Urinary bladder (tissue), 4 donors: ENCODE results near the gene RTF2. TPM values are rescaled to one million over a fixed set of nuclear protein-coding genes. Genes with fewer than 3 reads are reported as not detected.

Source experiments
- DNase-seq: peaks from one replicate; pipeline ENCODE4 v3.0.0-alpha.2; 2015; ENCODE audit errors: extremely low spot score
- H3K27ac ChIP-seq: one replicate; pipeline ENCODE4 v1.5.1; 2013; ENCODE audit warnings: low read depth, mild to moderate bottlenecking, moderate library complexity
- H3K36me3 ChIP-seq: one replicate; pipeline ENCODE4 v1.6.1; 2013; ENCODE audit warnings: mild to moderate bottlenecking, moderate library complexity; ENCODE audit not compliant: insufficient read depth
- H3K4me1 ChIP-seq: one replicate; pipeline ENCODE4 v1.6.1; 2013; ENCODE audit warnings: mild to moderate bottlenecking, moderate library complexity; ENCODE audit not compliant: insufficient read depth
- H3K4me3 ChIP-seq: one replicate; pipeline ENCODE4 v1.5.1; 2013; ENCODE audit warnings: low read depth, low read length
- WGBS: extraction: QIAGEN DNeasy Blood & Tissue Kit; methylation state at CpG from one replicate; pipeline ENCODE4 v1.1.7; 2013; 5-methylcytosine and 5-hydroxymethylcytosine counted together
- polyA plus RNA-seq: library from polyadenylated mRNA; stranded (reverse); fragments of 200-250 nt; gene quantifications from one replicate; pipeline ENCODE4 v1.2.3, GENCODE V29; 2013
- total RNA-seq: library from RNA; depleted of rRNA; stranded (reverse); fragments of >200 nt; gene quantifications from one replicate; pipeline ENCODE4 v1.2.3, GENCODE V29; 2014
- donor health status: healthy with polysubstance abuse.
- donor health status: healthy.

Gene RTF2, protein sequence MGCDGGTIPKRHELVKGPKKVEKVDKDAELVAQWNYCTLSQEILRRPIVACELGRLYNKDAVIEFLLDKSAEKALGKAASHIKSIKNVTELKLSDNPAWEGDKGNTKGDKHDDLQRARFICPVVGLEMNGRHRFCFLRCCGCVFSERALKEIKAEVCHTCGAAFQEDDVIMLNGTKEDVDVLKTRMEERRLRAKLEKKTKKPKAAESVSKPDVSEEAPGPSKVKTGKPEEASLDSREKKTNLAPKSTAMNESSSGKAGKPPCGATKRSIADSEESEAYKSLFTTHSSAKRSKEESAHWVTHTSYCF
- 49.3 TPM for total RNA-seq
- polyA plus RNA-seq, result 115 TPM

GRCh38 chr20:56468316-56469076 lies at the start of gene RTF2:
TSS of gene RTF2 (plus strand) at chr20:56468627. CDS start at chr20:56468698, 71 bp downstream.
- H3K27ac ChIP-seq, result peak within 1 kb of the TSS; percentile 75
- peak within 1 kb of the TSS; percentile 74 for H3K4me3 ChIP-seq
- WGBS, result under 1% methylated on average over 55 of the region's 55 CpGs
- H3K4me1 ChIP-seq, result peaks cover 2% of the 10 kb centered on the region
- H3K36me3 ChIP-seq, result peaks cover 3% of the 10 kb centered on the region
- peak; percentile 90 for DNase-seq

DNA sequence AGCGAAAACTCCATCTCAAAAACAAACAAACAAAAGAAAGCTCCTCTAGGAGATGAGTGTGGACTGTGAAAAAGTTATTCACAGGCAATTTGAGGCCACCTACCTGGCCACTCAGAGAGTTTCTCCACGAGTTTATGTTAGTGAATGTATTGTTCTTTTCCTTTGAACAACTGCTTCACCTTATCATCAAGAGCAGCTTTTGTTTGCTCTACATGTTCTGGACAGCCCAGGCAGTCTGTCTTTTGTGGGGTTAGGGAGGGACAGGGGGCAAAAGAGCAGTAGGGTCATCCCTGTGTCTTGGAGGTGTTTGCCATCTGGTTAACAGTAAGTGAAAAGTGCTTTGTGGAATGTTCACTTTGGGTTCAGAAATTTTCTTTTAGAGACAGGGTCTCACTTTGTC lies 48.4 kb upstream of the RTF2 start:
- no peaks in the 10 kb centered on the region for H3K36me3 ChIP-seq
- H3K27ac ChIP-seq, result no peak overlapping the region
- H3K4me1 ChIP-seq, result no peaks in the 10 kb centered on the region
- no peak for DNase-seq
- H3K4me3 ChIP-seq, result no peak overlapping the region
- 82% methylated on average over 2 of the region's 2 CpGs for WGBS

- no peak for DNase-seq
- H3K36me3 ChIP-seq, result no peaks in the 10 kb centered on the region
- H3K4me3 ChIP-seq, result no peak overlapping the region
- H3K4me1 ChIP-seq, result no peaks in the 10 kb centered on the region
- no peak overlapping the region for H3K27ac ChIP-seq
- WGBS, result 82% methylated on average over 11 of the region's 11 CpGs
Measured at GRCh38 chr20:56420940-56421688, 47.3 kb upstream of the RTF2 start.

- DNase-seq, result no peak
- no peaks in the 10 kb centered on the region for H3K4me1 ChIP-seq
- WGBS, result 57% methylated on average over 9 of the region's 9 CpGs
- no peak overlapping the region for H3K27ac ChIP-seq
- no peaks in the 10 kb centered on the region for H3K36me3 ChIP-seq
- no peak overlapping the region for H3K4me3 ChIP-seq
Measured at GRCh38 chr20:56422076-56422823, 46.2 kb upstream of the RTF2 start.

DNA sequence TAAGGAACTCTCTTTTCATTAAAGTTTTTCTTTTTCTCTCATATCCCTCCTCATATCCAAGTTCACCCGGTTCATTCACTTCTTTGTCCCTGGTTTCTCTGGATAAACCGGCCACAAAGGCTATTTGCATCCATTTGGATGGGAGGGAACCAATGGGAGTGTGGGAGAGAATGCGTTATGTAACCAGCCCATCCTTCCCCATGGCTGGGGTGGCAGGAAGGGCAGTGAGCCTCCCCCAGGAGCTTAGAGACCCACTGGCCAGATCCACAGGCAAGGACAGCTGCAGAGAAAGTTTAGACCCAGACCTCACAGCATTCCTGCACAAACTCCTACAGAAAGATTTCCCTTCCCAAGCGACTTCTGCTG lies 45.6 kb upstream of the RTF2 start:
- Histone ChIP-seq H3K4me3 (no peak overlapping the region), H3K27ac (no peak overlapping the region), H3K4me1 (no peaks in the 10 kb centered on the region), H3K36me3 (no peaks in the 10 kb centered on the region)
- DNase-seq, result no peak
- WGBS, result 56% methylated on average over 4 of the region's 4 CpGs

GRCh38 chr20:56423211-56423610 lies 45.2 kb upstream of the RTF2 start:
- Histone ChIP-seq H3K27ac (no peak overlapping the region), H3K4me3 (no peak overlapping the region), H3K4me1 (no peaks in the 10 kb centered on the region), H3K36me3 (no peaks in the 10 kb centered on the region)
- DNase-seq, result no peak
- 100% methylated on average over 1 of the region's 1 CpG for WGBS

GRCh38 chr20:56423886-56424285 lies 44.5 kb upstream of the RTF2 start:
- WGBS, result 65% methylated on average over 1 of the region's 1 CpG
- Histone ChIP-seq H3K36me3 (no peaks in the 10 kb centered on the region), H3K27ac (no peak overlapping the region), H3K4me3 (no peak overlapping the region), H3K4me1 (no peaks in the 10 kb centered on the region)
- DNase-seq, result no peak

DNA sequence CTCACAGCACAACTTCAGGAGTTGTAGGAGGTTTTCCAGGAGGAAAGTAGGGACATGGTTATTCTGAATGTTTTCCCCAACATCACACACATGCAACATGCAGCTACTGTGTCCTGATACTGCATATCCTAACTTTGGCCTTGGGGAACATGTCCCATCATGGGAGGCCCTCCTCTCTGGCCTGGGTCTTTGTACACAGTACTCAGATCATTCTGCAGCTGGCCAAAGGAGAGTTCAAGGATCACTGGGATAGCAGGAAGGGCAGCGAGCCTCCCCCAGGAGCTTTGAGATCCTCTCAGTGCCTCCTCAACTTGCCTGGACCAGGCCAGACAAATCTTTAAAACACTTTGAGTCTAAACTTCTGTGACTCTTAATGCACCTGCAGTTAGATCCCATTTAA lies 43.5 kb upstream of the RTF2 start:
- Histone ChIP-seq H3K4me1 (no peaks in the 10 kb centered on the region), H3K27ac (no peak overlapping the region), H3K36me3 (no peaks in the 10 kb centered on the region), H3K4me3 (no peak overlapping the region)
- no peak for DNase-seq
- WGBS, result 96% methylated on average over 1 of the region's 1 CpG

GRCh38 chr20:56426026-56426425 lies 42.4 kb upstream of the RTF2 start:
- no peak overlapping the region for H3K27ac ChIP-seq
- DNase-seq, result no peak
- H3K36me3 ChIP-seq, result no peaks in the 10 kb centered on the region
- H3K4me3 ChIP-seq, result no peak overlapping the region
- WGBS, result 91% methylated on average over 9 of the region's 9 CpGs
- no peaks in the 10 kb centered on the region for H3K4me1 ChIP-seq

DNA sequence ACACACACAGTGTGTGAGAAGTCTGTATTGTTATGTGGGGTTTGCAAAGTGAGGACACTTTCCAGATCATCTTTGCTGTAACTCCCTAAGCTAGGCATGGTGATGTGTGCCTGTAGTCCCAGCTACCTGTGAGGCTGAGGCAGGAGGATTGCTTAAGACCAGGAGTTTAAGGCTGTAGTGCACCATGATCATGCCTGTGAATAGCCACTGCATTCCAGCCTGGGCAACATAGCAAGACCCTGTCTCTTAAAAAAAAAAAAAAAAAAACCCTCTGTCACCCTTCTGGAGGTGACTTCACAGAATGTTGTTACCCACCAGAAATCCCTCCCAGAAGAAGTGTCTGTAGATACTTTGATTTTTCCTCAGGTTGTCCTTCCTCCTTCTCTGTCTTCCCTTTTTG lies 41.5 kb upstream of the RTF2 start:
- Histone ChIP-seq H3K36me3 (no peaks in the 10 kb centered on the region), H3K4me3 (no peak overlapping the region), H3K4me1 (no peaks in the 10 kb centered on the region), H3K27ac (no peak overlapping the region)
- DNase-seq, result no peak

DNA sequence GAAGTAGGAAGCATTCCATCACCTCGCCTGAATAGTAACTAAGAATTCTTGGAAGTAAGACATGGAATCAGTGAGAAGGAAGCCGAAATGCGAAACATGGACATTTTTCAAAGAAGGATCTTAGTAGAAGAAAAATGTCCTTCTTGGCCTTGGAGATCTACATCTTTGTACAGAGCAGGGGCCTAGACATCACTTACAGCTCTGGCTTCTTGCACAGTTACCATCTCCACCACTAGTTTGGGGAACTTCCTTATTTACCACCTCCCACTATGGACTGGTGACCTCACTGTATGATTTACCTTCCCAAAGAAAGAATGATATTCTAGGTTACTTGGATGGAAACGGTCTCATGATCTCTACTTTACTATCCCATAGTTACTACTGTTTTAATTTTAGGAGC lies 40.6 kb upstream of the RTF2 start:
- Histone ChIP-seq H3K36me3 (no peaks in the 10 kb centered on the region), H3K4me1 (no peaks in the 10 kb centered on the region), H3K27ac (no peak overlapping the region), H3K4me3 (no peak overlapping the region)
- WGBS, result 75% methylated on average over 4 of the region's 4 CpGs
- no peak for DNase-seq

DNA sequence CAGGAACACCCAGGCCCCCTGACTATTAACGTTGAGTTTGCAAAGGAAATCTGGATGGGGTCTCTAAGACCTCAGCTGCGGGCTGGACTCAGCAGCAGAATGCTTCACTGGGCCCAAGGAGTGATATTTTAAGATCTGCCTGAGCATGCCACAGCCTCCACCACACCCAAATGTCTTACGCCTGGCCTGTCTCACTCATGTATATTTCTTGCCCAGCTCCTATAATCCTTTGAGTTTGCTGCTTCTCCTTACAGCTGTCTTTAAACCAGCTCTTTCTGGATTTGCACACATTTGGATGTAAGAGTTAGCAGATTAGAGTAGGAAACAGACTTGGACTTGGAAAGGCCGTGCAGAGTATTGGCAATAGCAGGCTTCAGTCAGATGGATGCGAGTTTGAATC lies 40.0 kb upstream of the RTF2 start:
- WGBS, result 62% methylated on average over 5 of the region's 5 CpGs

DNA sequence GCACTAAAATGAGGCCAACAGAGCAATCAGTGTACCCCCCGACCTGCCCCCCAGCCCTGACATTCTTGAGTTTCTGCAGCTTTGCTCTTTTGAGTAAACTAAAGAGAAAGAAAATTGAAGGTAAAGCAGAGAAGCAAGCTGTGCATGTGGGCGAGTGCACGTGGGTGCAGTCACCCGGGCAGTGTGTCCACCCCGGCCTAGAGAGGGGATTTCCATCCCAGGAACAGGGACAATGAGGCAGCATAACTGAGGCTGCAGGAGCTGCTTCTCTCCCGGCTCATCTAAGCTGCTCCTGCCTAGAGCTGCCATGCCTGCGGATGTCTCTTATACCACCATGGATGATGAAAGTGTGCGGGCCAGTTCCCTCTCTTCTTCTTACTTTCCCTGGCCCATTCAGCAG lies 39.5 kb upstream of the RTF2 start:
- WGBS, result 67% methylated on average over 8 of the region's 8 CpGs

More for the DNA sequence above, 40.0 kb upstream of the RTF2 start:
- no peak for DNase-seq
- H3K4me1 ChIP-seq, result no peaks in the 10 kb centered on the region
- no peak overlapping the region for H3K4me3 ChIP-seq
- no peak overlapping the region for H3K27ac ChIP-seq
- H3K36me3 ChIP-seq, result no peaks in the 10 kb centered on the region

More for the DNA sequence above, 39.5 kb upstream of the RTF2 start:
- no peak for DNase-seq
- Histone ChIP-seq H3K4me1 (no peaks in the 10 kb centered on the region), H3K4me3 (no peak overlapping the region), H3K36me3 (no peaks in the 10 kb centered on the region), H3K27ac (no peak overlapping the region)
